ENCODE data around the gene ZNF41.

DNA sequence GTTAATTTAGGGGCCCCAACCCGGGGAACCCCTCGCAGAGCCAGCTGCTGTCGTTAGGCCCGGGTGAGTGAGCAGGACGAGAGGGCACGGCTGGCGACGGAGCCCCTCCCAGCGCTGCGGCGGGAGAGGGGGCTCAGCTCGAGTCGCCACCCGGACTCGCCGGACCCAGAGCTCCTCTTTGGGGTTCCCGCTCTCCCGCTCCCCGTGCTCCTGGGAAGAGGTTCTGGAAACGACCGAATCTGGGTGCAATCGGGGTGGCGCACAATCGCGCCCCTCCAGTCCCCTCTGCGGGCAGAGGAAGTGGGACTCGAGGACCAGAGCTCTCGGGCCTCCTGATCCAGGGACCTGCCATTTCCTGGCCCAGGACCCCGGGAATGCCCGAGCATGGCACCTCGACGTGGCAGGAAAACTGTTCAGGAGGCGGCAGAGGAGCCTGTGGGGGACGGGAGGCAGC lies 40.7 kb upstream of the ZNF41 start:
- TF ChIP-seq TAF1 (IDR thresholded peaks at IDR 0.05; ENCODE audit: borderline replicate concordance, insufficient read depth, low read length) = no peak
- no peak for TF ChIP-seq REST (IDR thresholded peaks at IDR 0.05; ENCODE audit: insufficient read depth in 1 of 2, low read depth in 2 of 2, low read length in 2 of 2)
- TF ChIP-seq POLR2AphosphoS5 (IDR thresholded peaks at IDR 0.05; ENCODE audit: low read depth, low read length) = no peak
- TF ChIP-seq SIN3A (IDR thresholded peaks at IDR 0.05; ENCODE audit: borderline replicate concordance, insufficient read depth, low read length) = no peak
